ENCODE data around the gene YARS2.

The YARS2 gene

GRCh38 chr12:32755654-32756475, at the start of gene YARS2:
YARS2 (minus strand) TSS chr12:32755897; CDS start chr12:32755874, 23 bp downstream.
- peak; percentile 80 to 84 for DNase-seq (ENCODE audit: low read depth in 2 of 2)

- DNase-seq (ENCODE audit: low read depth in 2 of 2): no peak
Measured at GRCh38 chr12:32804301-32804700, 48.6 kb upstream of the YARS2 start.

- no peak for DNase-seq (ENCODE audit: low read depth in 2 of 2)
Measured at GRCh38 chr12:32801269-32801980, 45.7 kb upstream of the YARS2 start.

- no peak for DNase-seq (ENCODE audit: low read depth in 2 of 2)
Measured at GRCh38 chr12:32794281-32794680, 38.6 kb upstream of the YARS2 start.

GRCh38 chr12:32789916-32790315, 34.2 kb upstream of the YARS2 start:
- no peak for DNase-seq (ENCODE audit: low read depth in 2 of 2)

- no peak for DNase-seq (ENCODE audit: low read depth in 2 of 2)
Measured at GRCh38 chr12:32789446-32789845, 33.7 kb upstream of the YARS2 start.

- no peak for DNase-seq (ENCODE audit: low read depth in 2 of 2)
Measured at GRCh38 chr12:32788405-32788804, 32.7 kb upstream of the YARS2 start.

GRCh38 chr12:32785557-32785956, 29.9 kb upstream of the YARS2 start:
- no peak for DNase-seq (ENCODE audit: low read depth in 2 of 2)

- DNase-seq (ENCODE audit: low read depth in 2 of 2): no peak
Measured at GRCh38 chr12:32783029-32783428, 27.3 kb upstream of the YARS2 start.

GRCh38 chr12:32780071-32780470, 24.4 kb upstream of the YARS2 start:
- no peak for DNase-seq (ENCODE audit: low read depth in 2 of 2)

- no peak for DNase-seq (ENCODE audit: low read depth in 2 of 2)
Measured at GRCh38 chr12:32777691-32778175, 22.0 kb upstream of the YARS2 start.

GRCh38 chr12:32777159-32777558, 21.5 kb upstream of the YARS2 start:
- no peak for DNase-seq (ENCODE audit: low read depth in 2 of 2)

- no peak for DNase-seq (ENCODE audit: low read depth in 2 of 2)
Measured at GRCh38 chr12:32776258-32776657, 20.6 kb upstream of the YARS2 start.

GRCh38 chr12:32773691-32774090, 18.0 kb upstream of the YARS2 start:
- DNase-seq (ENCODE audit: low read depth in 2 of 2): no peak

GRCh38 chr12:32770141-32770540, 14.4 kb upstream of the YARS2 start:
- no peak for DNase-seq (ENCODE audit: low read depth in 2 of 2)

GRCh38 chr12:32768518-32768917, 12.8 kb upstream of the YARS2 start:
- DNase-seq (ENCODE audit: low read depth in 2 of 2): no peak

- DNase-seq (ENCODE audit: low read depth in 2 of 2): no peak
Measured at GRCh38 chr12:32765906-32766305, 10.2 kb upstream of the YARS2 start.

GRCh38 chr12:32761716-32762115, 6.0 kb upstream of the YARS2 start:
- no peak for DNase-seq (ENCODE audit: low read depth in 2 of 2)

GRCh38 chr12:32757157-32757556, 1.5 kb upstream of the YARS2 start:
- DNase-seq (ENCODE audit: low read depth in 2 of 2): no peak

GRCh38 chr12:32756476-32757066, 874 bp upstream of the YARS2 start:
- no peak for DNase-seq (ENCODE audit: low read depth in 2 of 2)

- peak; percentile 42 to 60 for DNase-seq (ENCODE audit: low read depth in 2 of 2)
Measured at GRCh38 chr12:32755051-32755653, 545 bp downstream of the YARS2 start.

- DNase-seq (ENCODE audit: low read depth in 2 of 2): no peak
Measured at GRCh38 chr12:32754111-32754510, 1.6 kb downstream of the YARS2 start.
